HUES6 (cell line): ENCODE data around the gene APOC1.

Source experiments
- H3K27ac ChIP-seq: 2 replicates; pipeline ENCODE4 v1.7.0; 2013; ENCODE audit warnings: low read depth, mild to moderate bottlenecking, low read length, inconsistent platforms
- H3K27me3 ChIP-seq: 2 replicates; pipeline ENCODE4 v1.6.1; 2013; ENCODE audit warnings: low read length; ENCODE audit not compliant: control insufficient read depth, insufficient read depth
- H3K36me3 ChIP-seq: 2 replicates; pipeline ENCODE4 v1.6.1; 2013; ENCODE audit warnings: low read length; ENCODE audit not compliant: control insufficient read depth, insufficient read depth
- H3K4me1 ChIP-seq: 2 replicates; pipeline ENCODE4 v1.6.1; 2013; ENCODE audit warnings: low read length; ENCODE audit not compliant: control insufficient read depth, insufficient read depth
- H3K4me3 ChIP-seq: 2 replicates; pipeline ENCODE4 v1.5.1; 2013; ENCODE audit warnings: low read depth, low read length
- H3K9ac ChIP-seq: one replicate; pipeline ENCODE4 v1.6.1; 2013; ENCODE audit warnings: mild to moderate bottlenecking, low read length
- H3K9me3 ChIP-seq: 2 replicates; pipeline ENCODE4 v1.6.1; 2013; ENCODE audit warnings: low read depth, low read length; ENCODE audit not compliant: control insufficient read depth, insufficient read depth

The APOC1 gene

GRCh38 chr19:44948237-44948636 is 33.8 kb downstream of the APOC1 start:
- Histone ChIP-seq H3K27me3 (no peaks in the 10 kb centered on the region), H3K36me3 (peaks cover 2% of the 10 kb centered on the region; the same call in 1 of the 2 replicates), H3K4me3 (no peak overlapping the region), H3K9me3 (no peaks in the 10 kb centered on the region), H3K27ac (no peak overlapping the region), H3K9ac (no peak overlapping the region), H3K4me1 (no peaks in the 10 kb centered on the region)

GRCh38 chr19:44948763-44949374 is 34.5 kb downstream of the APOC1 start:
- Histone ChIP-seq H3K9ac (no peak overlapping the region), H3K27ac (no peak overlapping the region), H3K9me3 (no peaks in the 10 kb centered on the region), H3K4me1 (no peaks in the 10 kb centered on the region), H3K27me3 (no peaks in the 10 kb centered on the region), H3K4me3 (no peak overlapping the region), H3K36me3 (peaks cover 2% of the 10 kb centered on the region; the same call in 1 of the 2 replicates)

GRCh38 chr19:44949550-44949949 is 35.1 kb downstream of the APOC1 start:
- H3K27me3 ChIP-seq, result no peaks in the 10 kb centered on the region
- H3K4me3 ChIP-seq, result no peak overlapping the region
- H3K27ac ChIP-seq, result no peak overlapping the region
- H3K4me1 ChIP-seq, result no peaks in the 10 kb centered on the region
- H3K9ac ChIP-seq, result no peak overlapping the region
- no peaks in the 10 kb centered on the region for H3K9me3 ChIP-seq
- peaks cover 2% of the 10 kb centered on the region; the same call in 1 of the 2 replicates for H3K36me3 ChIP-seq

- Histone ChIP-seq H3K9ac (no peak overlapping the region), H3K27ac (no peak overlapping the region), H3K4me1 (peaks cover 6% of the 10 kb centered on the region; the same call in 1 of the 2 replicates), H3K27me3 (no peaks in the 10 kb centered on the region), H3K36me3 (peaks cover 2% of the 10 kb centered on the region; the same call in 1 of the 2 replicates), H3K4me3 (no peak overlapping the region), H3K9me3 (no peaks in the 10 kb centered on the region)
Measured at GRCh38 chr19:44951179-44952159, 37.1 kb downstream of the APOC1 start.

- peak overlapping the region; percentile 97 for H3K4me3 ChIP-seq
- H3K36me3 ChIP-seq, result peaks cover 2% of the 10 kb centered on the region; the same call in 1 of the 2 replicates
- H3K4me1 ChIP-seq, result peaks cover 16% of the 10 kb centered on the region; the same call in 1 of the 2 replicates
- no peaks in the 10 kb centered on the region for H3K27me3 ChIP-seq
- no peaks in the 10 kb centered on the region for H3K9me3 ChIP-seq
- peak overlapping the region; percentile 83; the same call in 1 of the 2 replicates for H3K27ac ChIP-seq
- H3K9ac ChIP-seq, result peak overlapping the region; percentile 94
Measured at GRCh38 chr19:44954278-44954648, 39.9 kb downstream of the APOC1 start.

- Histone ChIP-seq H3K9ac (peak within 1 kb of the TSS; percentile 94), H3K9me3 (no peaks in the 10 kb centered on the region), H3K4me1 (peaks cover 16% of the 10 kb centered on the region; the same call in 1 of the 2 replicates), H3K27ac (peak within 1 kb of the TSS; percentile 83), H3K4me3 (peak within 1 kb of the TSS; percentile 97), H3K27me3 (no peaks in the 10 kb centered on the region), H3K36me3 (peaks cover 2% of the 10 kb centered on the region; the same call in 1 of the 2 replicates)
Measured at GRCh38 chr19:44954649-44955504, 40.5 kb downstream of the APOC1 start, which contains the start of gene CLPTM1. Gene CLPTM1, plus strand, starts transcription at chr19:44955380. Its CDS starts 16 bp downstream, at chr19:44955396.

GRCh38 chr19:44955505-44956439 is 41.4 kb downstream of the APOC1 start:
- H3K27me3 ChIP-seq, result no peaks in the 10 kb centered on the region
- H3K4me1 ChIP-seq, result peaks cover 16% of the 10 kb centered on the region; the same call in 1 of the 2 replicates
- peak overlapping the region; percentile 88 for H3K9ac ChIP-seq
- H3K36me3 ChIP-seq, result peaks cover 5% of the 10 kb centered on the region; the same call in 1 of the 2 replicates
- H3K4me3 ChIP-seq, result peak overlapping the region; percentile 97
- no peaks in the 10 kb centered on the region for H3K9me3 ChIP-seq
- H3K27ac ChIP-seq, result peak overlapping the region; percentile 72; the same call in 1 of the 2 replicates

- Histone ChIP-seq H3K9ac (peak overlapping the region; percentile 27), H3K27me3 (no peaks in the 10 kb centered on the region), H3K27ac (no peak overlapping the region), H3K4me1 (peaks cover 16% of the 10 kb centered on the region; the same call in 1 of the 2 replicates), H3K4me3 (no peak overlapping the region), H3K9me3 (no peaks in the 10 kb centered on the region), H3K36me3 (peaks cover 17% of the 10 kb centered on the region)
Measured at GRCh38 chr19:44957526-44957925, 43.1 kb downstream of the APOC1 start.

- H3K27ac ChIP-seq, result no peak overlapping the region
- no peak overlapping the region for H3K4me3 ChIP-seq
- H3K27me3 ChIP-seq, result no peaks in the 10 kb centered on the region
- no peaks in the 10 kb centered on the region for H3K9me3 ChIP-seq
- peaks cover 16% of the 10 kb centered on the region; the same call in 1 of the 2 replicates for H3K4me1 ChIP-seq
- peaks cover 19% of the 10 kb centered on the region for H3K36me3 ChIP-seq
- peak overlapping the region; percentile 12 for H3K9ac ChIP-seq
Measured at GRCh38 chr19:44958090-44958489, 43.7 kb downstream of the APOC1 start.
